Neutrophil (primary cell): ENCODE data around the gene DNAH3.
"Not testable (repeated sequence)": the region's sequence is repeated elsewhere in the genome, so short reads cannot be mapped to it uniquely, and the experiment has no call there.

Experiments used
- H3K27ac ChIP-seq: fragments of 200-600 bp; sonication (generic); 2 replicates; pipeline ENCODE4 v1.5.1; 2016; ENCODE audit warnings: mild to moderate bottlenecking, moderate library complexity
- H3K27me3 ChIP-seq: fragments of 200-600 bp; sonication (generic); 2 replicates; pipeline ENCODE4 v1.6.0; 2016; ENCODE audit warnings: mild to moderate bottlenecking
- H3K36me3 ChIP-seq: fragments of 200-600 bp; sonication (generic); 2 replicates; pipeline ENCODE4 v1.5.1; 2017
- H3K4me1 ChIP-seq, 2 experiments: fragments of 200-600 bp in 1 of 2; sonication (generic) in 1 of 2; 1 replicate in 1 of 2; 2 replicates in 1 of 2; pipeline versions ENCODE4 v1.5.1 to v1.6.1; 2013 to 2016; ENCODE audit warnings: low read depth in 1 of 2, low read length in 1 of 2, mild to moderate bottlenecking in 1 of 2, moderate library complexity in 1 of 2; ENCODE audit not compliant: control insufficient read depth in 1 of 2, insufficient read depth in 1 of 2
- H3K4me3 ChIP-seq, 2 experiments: fragments of 200-600 bp in 1 of 2; sonication (generic) in 1 of 2; 1 replicate in 1 of 2; 2 replicates in 1 of 2; pipeline ENCODE4 v1.5.1; 2013 to 2016; ENCODE audit warnings: low read depth in 1 of 2, low read length in 1 of 2, mild to moderate bottlenecking in 1 of 2, moderate library complexity in 1 of 2
- H3K9me3 ChIP-seq: fragments of 200-600 bp; sonication (generic); 2 replicates; pipeline ENCODE4 v1.5.1; 2016
- CTCF ChIP-seq: fragments of 200-600 bp; sonication (generic); IDR thresholded peaks from 2 replicates; pipeline ENCODE4 v1.5.1; 2016; ENCODE audit warnings: antibody characterized with exemption

The DNAH3 gene

GRCh38 chr16:21150375-21151001, at the start of gene DNAH3:
Gene DNAH3, minus strand, starts transcription at chr16:21150846. Its CDS starts 527 bp downstream, at chr16:21150319.
- Histone ChIP-seq H3K27ac (no peak within 1 kb of the TSS), H3K4me3 (no peak within 1 kb of the TSS), H3K4me1 (no peaks in the 10 kb centered on the region), H3K9me3 (no peaks in the 10 kb centered on the region), H3K36me3 (no peaks in the 10 kb centered on the region), H3K27me3 (peaks cover 29% of the 10 kb centered on the region)
- no peak for TF ChIP-seq CTCF

DNA sequence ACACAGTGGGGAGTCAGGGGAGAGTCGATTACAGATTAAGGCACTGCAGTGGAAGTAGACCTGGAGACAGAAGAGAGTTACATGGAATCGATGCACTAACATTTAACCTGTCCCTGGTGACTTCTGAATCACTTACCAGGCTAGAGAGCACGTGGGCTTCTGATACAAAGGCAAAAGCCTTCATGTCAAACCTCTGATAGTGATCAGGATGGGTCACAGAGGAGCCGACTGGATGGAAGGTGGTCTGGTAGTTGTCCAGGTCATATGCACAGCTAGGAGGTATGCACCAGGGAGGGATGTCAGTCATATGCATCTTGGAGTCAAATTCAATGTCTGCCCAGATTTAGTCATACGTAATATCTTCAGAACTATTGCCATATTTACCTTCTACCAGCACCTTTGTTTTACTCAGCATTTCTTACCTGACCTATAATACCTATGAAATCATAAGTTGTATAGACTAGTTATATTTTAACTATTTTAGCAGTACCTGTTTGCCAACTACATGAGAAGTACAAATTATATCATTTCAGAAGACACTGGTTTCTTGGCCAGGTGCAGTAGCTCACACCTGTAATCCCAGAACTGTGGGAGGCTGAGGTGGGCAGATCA, 49.1 kb upstream of the DNAH3 start:
- no peak overlapping the region for H3K27ac ChIP-seq
- TF ChIP-seq CTCF = no peak
- no peaks in the 10 kb centered on the region for H3K9me3 ChIP-seq
- H3K4me3 ChIP-seq = no peak overlapping the region
- H3K36me3 ChIP-seq = no peaks in the 10 kb centered on the region
- no peaks in the 10 kb centered on the region for H3K4me1 ChIP-seq
- peaks cover 57% of the 10 kb centered on the region for H3K27me3 ChIP-seq

- Histone ChIP-seq H3K27me3 (peaks cover 42% of the 10 kb centered on the region), H3K4me1 (no peaks in the 10 kb centered on the region), H3K9me3 (no peaks in the 10 kb centered on the region), H3K36me3 (no peaks in the 10 kb centered on the region), H3K4me3 (no peak overlapping the region), H3K27ac (no peak overlapping the region)
- TF ChIP-seq CTCF = no peak
These were observed 47.0 kb upstream of the DNAH3 start for GRCh38 chr16:21197621-21198020.

- peaks cover 37% of the 10 kb centered on the region for H3K27me3 ChIP-seq
- H3K4me1 ChIP-seq = no peaks in the 10 kb centered on the region
- no peak overlapping the region for H3K27ac ChIP-seq
- H3K4me3 ChIP-seq = no peak overlapping the region
- no peaks in the 10 kb centered on the region for H3K9me3 ChIP-seq
- TF ChIP-seq CTCF = no peak
- no peaks in the 10 kb centered on the region for H3K36me3 ChIP-seq
These were observed 46.5 kb upstream of the DNAH3 start for GRCh38 chr16:21197112-21197511.

- H3K4me3 ChIP-seq, H3K9me3 ChIP-seq, H3K4me1 ChIP-seq, H3K36me3 ChIP-seq, H3K27ac ChIP-seq: not testable (repeated sequence)
- peaks cover 20% of the 10 kb centered on the region for H3K27me3 ChIP-seq
These were observed 44.7 kb upstream of the DNAH3 start for GRCh38 chr16:21195330-21195729.

DNA sequence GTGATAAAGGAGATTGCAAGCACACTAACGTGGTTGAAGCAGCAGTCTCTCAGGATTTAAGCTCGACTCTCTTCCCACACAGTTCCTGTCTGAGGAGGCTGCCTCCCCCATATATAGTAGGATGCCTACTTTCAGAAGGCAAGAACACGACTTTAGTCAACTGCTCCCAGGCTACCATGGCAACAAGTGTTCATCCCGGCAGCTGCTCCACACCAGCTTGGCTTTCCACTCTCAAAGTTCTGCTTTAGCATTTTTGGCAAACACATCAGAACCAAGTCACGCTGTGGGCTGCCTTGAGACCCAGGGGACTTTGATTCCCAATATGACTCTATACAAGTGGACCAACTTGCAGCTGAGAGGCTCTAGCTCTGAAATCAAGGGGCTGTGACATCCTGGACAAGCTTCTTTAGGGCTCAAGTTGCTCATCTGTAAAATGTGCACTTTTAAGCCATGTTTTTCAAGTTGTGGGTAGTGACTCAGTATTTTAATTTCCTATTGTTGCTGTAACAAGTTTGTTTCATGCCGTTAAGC, 44.2 kb upstream of the DNAH3 start:
- Histone ChIP-seq H3K9me3 (no peaks in the 10 kb centered on the region), H3K36me3 (no peaks in the 10 kb centered on the region), H3K27me3 (peaks cover 15% of the 10 kb centered on the region), H3K4me3 (no peak overlapping the region), H3K27ac (no peak overlapping the region), H3K4me1 (no peaks in the 10 kb centered on the region)
- no peak for TF ChIP-seq CTCF
